ENCODE data around the gene YIPF5.

The YIPF5 gene

GRCh38 chr5:144170276-144171024 lies at the start of gene YIPF5, which contains the start of gene KCTD16:
Gene YIPF5 (minus strand): TSS chr5:144170659. CDS start chr5:144169955, 704 bp downstream.
Gene KCTD16 (plus strand): TSS chr5:144170873.
- DNase-seq (ENCODE audit: low read depth in 2 of 2, low spot score in 1 of 2) = peak; percentile 91 to 94

- DNase-seq (ENCODE audit: low read depth in 2 of 2, low spot score in 1 of 2) = no peak
These were observed 49.4 kb upstream of the YIPF5 start for GRCh38 chr5:144219869-144220268.

GRCh38 chr5:144210655-144211054 lies 40.2 kb upstream of the YIPF5 start:
- no peak for DNase-seq (ENCODE audit: low read depth in 2 of 2, low spot score in 1 of 2)

- DNase-seq (ENCODE audit: low read depth in 2 of 2, low spot score in 1 of 2) = no peak
These were observed 38.9 kb upstream of the YIPF5 start for GRCh38 chr5:144209361-144209760.

- DNase-seq (ENCODE audit: low read depth in 2 of 2, low spot score in 1 of 2) = no peak
These were observed 37.5 kb upstream of the YIPF5 start for GRCh38 chr5:144207875-144208444.

GRCh38 chr5:144206141-144206540 lies 35.7 kb upstream of the YIPF5 start:
- DNase-seq (ENCODE audit: low read depth in 2 of 2, low spot score in 1 of 2) = no peak

- no peak for DNase-seq (ENCODE audit: low read depth in 2 of 2, low spot score in 1 of 2)
These were observed 34.7 kb upstream of the YIPF5 start for GRCh38 chr5:144205141-144205551.

- DNase-seq (ENCODE audit: low read depth in 2 of 2, low spot score in 1 of 2) = no peak
These were observed 33.5 kb upstream of the YIPF5 start for GRCh38 chr5:144203750-144204596.

- no peak for DNase-seq (ENCODE audit: low read depth in 2 of 2, low spot score in 1 of 2)
These were observed 32.3 kb upstream of the YIPF5 start for GRCh38 chr5:144202726-144203125.

- no peak for DNase-seq (ENCODE audit: low read depth in 2 of 2, low spot score in 1 of 2)
These were observed 31.6 kb upstream of the YIPF5 start for GRCh38 chr5:144202072-144202471.

- no peak for DNase-seq (ENCODE audit: low read depth in 2 of 2, low spot score in 1 of 2)
These were observed 31.1 kb upstream of the YIPF5 start for GRCh38 chr5:144201588-144201987.

GRCh38 chr5:144198386-144198785 lies 27.9 kb upstream of the YIPF5 start:
- no peak for DNase-seq (ENCODE audit: low read depth in 2 of 2, low spot score in 1 of 2)

GRCh38 chr5:144196612-144197011 lies 26.2 kb upstream of the YIPF5 start:
- DNase-seq (ENCODE audit: low read depth in 2 of 2, low spot score in 1 of 2) = no peak

- no peak for DNase-seq (ENCODE audit: low read depth in 2 of 2, low spot score in 1 of 2)
These were observed 25.0 kb upstream of the YIPF5 start for GRCh38 chr5:144195448-144195847.

GRCh38 chr5:144194144-144194543 lies 23.7 kb upstream of the YIPF5 start:
- no peak for DNase-seq (ENCODE audit: low read depth in 2 of 2, low spot score in 1 of 2)

GRCh38 chr5:144192661-144193060 lies 22.2 kb upstream of the YIPF5 start:
- no peak for DNase-seq (ENCODE audit: low read depth in 2 of 2, low spot score in 1 of 2)

GRCh38 chr5:144191998-144192397 lies 21.5 kb upstream of the YIPF5 start:
- DNase-seq (ENCODE audit: low read depth in 2 of 2, low spot score in 1 of 2) = no peak

- no peak for DNase-seq (ENCODE audit: low read depth in 2 of 2, low spot score in 1 of 2)
These were observed 21.1 kb upstream of the YIPF5 start for GRCh38 chr5:144191531-144191930.

- peak; percentile 37 to 75 for DNase-seq (ENCODE audit: low read depth in 2 of 2, low spot score in 1 of 2)
These were observed 19.5 kb upstream of the YIPF5 start for GRCh38 chr5:144189800-144190429.

- DNase-seq (ENCODE audit: low read depth in 2 of 2, low spot score in 1 of 2) = peak; percentile 62 to 69
These were observed 17.3 kb upstream of the YIPF5 start for GRCh38 chr5:144187699-144188294.

All from stimulated activated CD8-positive, alpha-beta memory T cell treated with anti-CD3 and anti-CD28 coated beads, Interleukin-4, amount 100 ng/mL, for 4 hours (primary cell).